ENCODE measurements around the gene EFNB1. TPM values are rescaled to one million over a fixed set of nuclear protein-coding genes. Genes with fewer than 3 reads are reported as not detected.

Gene EFNB1
- total RNA-seq, 6 experiments from 2014 or later = 6.1 to 17.4 (median 10.4) TPM

GRCh38 chrX:68872171-68872570 is 43.4 kb downstream of the EFNB1 start:
- H3K4me3 ChIP-seq = no peak overlapping the region
- no peak for DNase-seq
- ATAC-seq = no peak
- peaks cover 0 to 20% (median 4%) of the 10 kb centered on the region in 4 donors for H3K4me1 ChIP-seq
- H3K9me3 ChIP-seq = no peaks in the 10 kb centered on the region
- H3K36me3 ChIP-seq = no peaks in the 10 kb centered on the region
- intact Hi-C loops (cut with DNase I) = no loop called here
- 43% methylated on average over 1 of the region's 2 CpGs for WGBS (ENCODE audit: insufficient coverage, low coverage, low lambda C conversion rate, missing lambda C conversion rate)
- no peaks in the 10 kb centered on the region for H3K27me3 ChIP-seq
- no peak for TF ChIP-seq POLR2A (IDR thresholded peaks at IDR 0.05)
- no peak for TF ChIP-seq CTCF (IDR thresholded peaks at IDR 0.05)
- H3K27ac ChIP-seq = no peak overlapping the region

- no peak overlapping the region for H3K27ac ChIP-seq
- peaks cover 0 to 18% (median 3%) of the 10 kb centered on the region in 4 donors for H3K4me1 ChIP-seq
- no peaks in the 10 kb centered on the region for H3K36me3 ChIP-seq
- ATAC-seq = no peak
- no peaks in the 10 kb centered on the region for H3K27me3 ChIP-seq
- intact Hi-C loops (cut with DNase I) = no loop called here
- DNase-seq = no peak
- H3K4me3 ChIP-seq = no peak overlapping the region
- 58% methylated on average over 3 of the region's 3 CpGs for WGBS (ENCODE audit: insufficient coverage, low coverage, low lambda C conversion rate, missing lambda C conversion rate)
- no peak for TF ChIP-seq CTCF (IDR thresholded peaks at IDR 0.05)
- no peak for TF ChIP-seq POLR2A (IDR thresholded peaks at IDR 0.05)
- H3K9me3 ChIP-seq = no peaks in the 10 kb centered on the region
Measured at GRCh38 chrX:68874076-68874475, 45.3 kb downstream of the EFNB1 start.

- Histone ChIP-seq H3K4me3 (no peak overlapping the region), H3K4me1 (peaks cover 0 to 7% (median 0%) of the 10 kb centered on the region in 4 donors), H3K36me3 (no peaks in the 10 kb centered on the region), H3K27me3 (no peaks in the 10 kb centered on the region), H3K9me3 (no peaks in the 10 kb centered on the region), H3K27ac (no peak overlapping the region)
- no CpG with 5 or more reads among the region's 6 CpGs for WGBS (ENCODE audit: insufficient coverage, low coverage, low lambda C conversion rate, missing lambda C conversion rate)
- intact Hi-C loops (cut with DNase I) = no loop called here
- DNase-seq (no peak), ATAC-seq (no peak)
- TF ChIP-seq POLR2A (IDR thresholded peaks at IDR 0.05) (no peak), CTCF (IDR thresholded peaks at IDR 0.05) (no peak)
Measured at GRCh38 chrX:68876731-68877130, 47.9 kb downstream of the EFNB1 start.

GRCh38 chrX:68877606-68878005 is 48.8 kb downstream of the EFNB1 start:
- Histone ChIP-seq H3K27ac (no peak overlapping the region), H3K4me3 (no peak overlapping the region), H3K36me3 (no peaks in the 10 kb centered on the region), H3K27me3 (no peaks in the 10 kb centered on the region), H3K4me1 (peaks cover 0 to 7% (median 0%) of the 10 kb centered on the region in 4 donors), H3K9me3 (no peaks in the 10 kb centered on the region)
- no peak for TF ChIP-seq POLR2A (IDR thresholded peaks at IDR 0.05)
- no peak for TF ChIP-seq CTCF (IDR thresholded peaks at IDR 0.05)
- WGBS (ENCODE audit: insufficient coverage, low coverage, low lambda C conversion rate, missing lambda C conversion rate) = 85% methylated on average over 3 of the region's 9 CpGs
- intact Hi-C loops (cut with DNase I) = no loop called here
- DNase-seq (no peak), ATAC-seq (no peak)
